Transverse colon (tissue), 4 donors: ENCODE results near the gene IGSF9.

Source experiments
- CTCF ChIP-seq, 5 experiments: fragments of 200-600 bp in 3 of 5; fragments of 450-650 bp in 2 of 5; sonication (generic) in 3 of 5; IDR thresholded peaks; 1 replicate in 2 of 5; 2 replicates in 3 of 5; pipeline ENCODE4 v1.5.1; 2016 to 2017; ENCODE audit warnings: antibody characterized with exemption in 5 of 5, inconsistent platforms in 3 of 5, mild to moderate bottlenecking in 2 of 5, moderate library complexity in 1 of 5
- POLR2A ChIP-seq: fragments of 450-650 bp; IDR thresholded peaks from one replicate; pipeline ENCODE4 v1.6.1; 2016; ENCODE audit warnings: antibody characterized with exemption, mild to moderate bottlenecking, moderate library complexity
- POLR2AphosphoS5 ChIP-seq, 3 donors: sonication (generic); formaldehyde crosslinking; IDR thresholded peaks; one replicate each; pipeline ENCODE4 v1.6.1; 2016; ENCODE audit warnings: antibody characterized with exemption in 3 of 3

GRCh38 chr1:159896546-159896930, 48.9 kb downstream of the IGSF9 start:
- no peak for TF ChIP-seq CTCF (IDR thresholded peaks at IDR 0.05)
- no peak for TF ChIP-seq POLR2AphosphoS5 (IDR thresholded peaks at IDR 0.05)
- no peak for TF ChIP-seq POLR2A
